Measurements from ENCODE around the gene RMI2. TPM values are rescaled to one million over a fixed set of nuclear protein-coding genes. Genes with fewer than 3 reads are reported as not detected.

RMI2 gene
- total RNA-seq, 1 experiment from 2014 or later = 45.2 TPM

DNA sequence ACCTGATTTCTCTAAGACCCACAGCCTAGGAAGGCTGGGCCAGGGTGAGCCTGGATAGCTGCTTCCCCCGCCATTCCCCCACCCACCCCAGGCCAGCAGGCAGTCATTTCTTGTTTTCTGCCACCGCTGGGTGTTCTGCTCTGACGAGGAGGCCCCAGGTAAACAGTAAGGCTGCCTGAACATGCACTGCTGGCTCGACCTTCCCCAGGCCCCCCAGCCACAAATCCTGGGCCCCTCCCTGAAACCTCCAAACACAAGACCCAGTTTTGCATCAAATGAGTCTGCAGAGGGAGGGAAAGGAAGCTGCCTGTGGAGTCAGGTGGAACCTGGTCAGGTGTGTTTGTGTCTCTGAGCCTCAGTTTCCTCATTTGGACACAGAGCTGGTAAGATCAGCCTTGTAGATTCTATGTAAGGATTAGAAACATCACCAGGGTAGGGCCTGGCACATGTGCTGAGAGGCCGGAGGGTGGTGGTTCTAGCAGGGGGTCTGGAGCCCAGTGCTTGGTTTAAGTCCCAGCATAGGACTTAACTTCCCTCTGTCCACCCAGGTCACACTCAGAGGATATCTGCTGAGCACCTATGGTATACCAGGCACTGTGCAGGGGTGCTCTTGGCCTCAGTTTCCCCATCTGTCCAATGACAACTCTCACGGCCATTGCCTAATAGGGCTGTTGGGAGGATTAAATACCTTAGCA, 45.2 kb upstream of the RMI2 start:
- Histone ChIP-seq H3K9me2 (replicated peaks; ENCODE audit: insufficient read depth, low read length) (no peaks in the 10 kb centered on the region), H3K4me1 (ENCODE audit: low read length) (peaks cover 30% of the 10 kb centered on the region), H3K4me3 (ENCODE audit: low read length) (no peak overlapping the region), H4K20me1 (ENCODE audit: insufficient read depth, low read depth, low read length) (no peaks in the 10 kb centered on the region), H3K79me2 (ENCODE audit: low read length) (no peaks in the 10 kb centered on the region), H3K36me3 (ENCODE audit: insufficient read depth, low read length) (no peaks in the 10 kb centered on the region), H3K4me2 (ENCODE audit: low read depth, low read length, poor library complexity, severe bottlenecking) (no peak overlapping the region), H3K9me3 (ENCODE audit: low read length) (no peaks in the 10 kb centered on the region), H2AFZ (ENCODE audit: low read length) (no peak overlapping the region), H3K9ac (ENCODE audit: low read length) (no peak overlapping the region), H3K27ac (ENCODE audit: low read length) (no peak overlapping the region), H3K27me3 (ENCODE audit: low read length) (no peaks in the 10 kb centered on the region)
- DNase-seq = no peak

DNA sequence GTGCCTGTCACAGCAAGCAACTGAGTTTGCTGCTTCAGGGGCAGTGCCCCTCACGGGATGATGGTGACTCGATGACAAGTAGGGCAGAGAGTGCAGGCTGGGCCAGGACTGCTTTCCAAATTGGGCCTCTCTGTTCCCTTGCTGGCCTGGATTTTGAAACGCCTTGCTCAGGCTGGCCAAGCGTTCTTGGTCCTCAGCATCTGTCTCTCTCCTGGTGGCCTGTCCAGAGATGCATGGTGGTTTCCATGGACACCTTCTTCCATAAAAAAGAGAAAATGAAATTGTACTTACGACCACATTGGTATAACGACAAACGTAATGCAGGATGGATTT, 44.7 kb upstream of the RMI2 start:
- H4K20me1 ChIP-seq (ENCODE audit: insufficient read depth, low read depth, low read length) = no peaks in the 10 kb centered on the region
- H3K4me2 ChIP-seq (ENCODE audit: low read depth, low read length, poor library complexity, severe bottlenecking) = no peak overlapping the region
- H3K4me1 ChIP-seq (ENCODE audit: low read length) = peaks cover 30% of the 10 kb centered on the region
- H3K9ac ChIP-seq (ENCODE audit: low read length) = no peak overlapping the region
- H3K36me3 ChIP-seq (ENCODE audit: insufficient read depth, low read length) = no peaks in the 10 kb centered on the region
- no peak overlapping the region for H3K4me3 ChIP-seq (ENCODE audit: low read length)
- no peaks in the 10 kb centered on the region for H3K9me2 ChIP-seq (replicated peaks; ENCODE audit: insufficient read depth, low read length)
- no peaks in the 10 kb centered on the region for H3K79me2 ChIP-seq (ENCODE audit: low read length)
- no peak overlapping the region for H3K27ac ChIP-seq (ENCODE audit: low read length)
- H2AFZ ChIP-seq (ENCODE audit: low read length) = no peak overlapping the region
- H3K9me3 ChIP-seq (ENCODE audit: low read length) = no peaks in the 10 kb centered on the region
- DNase-seq = no peak
- H3K27me3 ChIP-seq (ENCODE audit: low read length) = no peaks in the 10 kb centered on the region

DNA sequence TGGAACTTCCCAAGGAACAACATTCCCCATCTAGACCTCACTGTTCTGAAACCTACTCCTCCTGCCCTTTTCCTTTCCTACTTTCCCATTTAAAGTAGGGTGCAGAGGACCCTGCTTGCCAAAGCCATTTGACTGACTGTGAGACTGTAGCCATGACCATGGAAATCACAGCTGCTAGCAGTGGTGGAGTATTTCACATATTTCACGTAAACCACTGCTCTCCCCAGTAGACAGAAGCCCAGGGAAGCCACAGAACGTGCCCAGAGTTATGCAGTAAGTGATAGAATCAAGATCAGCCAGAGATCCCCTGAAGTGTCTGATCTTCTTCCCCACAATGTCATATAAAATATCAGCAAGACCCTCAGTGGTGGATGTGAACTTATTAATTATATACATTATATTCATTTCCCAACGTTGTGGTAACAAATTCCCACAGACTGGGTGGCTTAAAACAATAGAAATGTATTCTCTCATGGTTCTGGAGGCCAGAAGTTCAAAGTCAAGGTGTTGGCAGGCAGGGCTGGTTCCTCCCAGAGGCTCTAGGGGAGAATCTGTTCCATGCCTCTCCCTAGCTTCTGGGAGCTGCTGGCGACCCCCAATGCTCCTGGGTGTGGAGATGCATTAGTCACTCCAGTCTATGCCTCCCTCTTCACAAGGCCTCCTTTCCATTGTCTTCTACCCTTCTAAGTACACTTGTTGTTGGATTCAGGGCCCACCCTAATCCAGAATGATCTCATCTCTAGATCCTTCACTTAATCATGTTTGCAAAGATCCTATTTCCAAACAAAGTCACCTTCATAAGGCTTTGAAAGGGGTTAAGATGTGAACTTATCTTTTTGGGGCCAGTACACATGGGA, 43.4 kb upstream of the RMI2 start:
- Histone ChIP-seq H2AFZ (ENCODE audit: low read length) (no peak overlapping the region), H3K9me2 (replicated peaks; ENCODE audit: insufficient read depth, low read length) (no peaks in the 10 kb centered on the region), H4K20me1 (ENCODE audit: insufficient read depth, low read depth, low read length) (no peaks in the 10 kb centered on the region), H3K4me2 (ENCODE audit: low read depth, low read length, poor library complexity, severe bottlenecking) (no peak overlapping the region), H3K9me3 (ENCODE audit: low read length) (no peaks in the 10 kb centered on the region), H3K4me1 (ENCODE audit: low read length) (peaks cover 22% of the 10 kb centered on the region), H3K27me3 (ENCODE audit: low read length) (no peaks in the 10 kb centered on the region), H3K79me2 (ENCODE audit: low read length) (no peaks in the 10 kb centered on the region), H3K9ac (ENCODE audit: low read length) (no peak overlapping the region), H3K27ac (ENCODE audit: low read length) (no peak overlapping the region), H3K36me3 (ENCODE audit: insufficient read depth, low read length) (no peaks in the 10 kb centered on the region), H3K4me3 (ENCODE audit: low read length) (no peak overlapping the region)
- DNase-seq = no peak

DNA sequence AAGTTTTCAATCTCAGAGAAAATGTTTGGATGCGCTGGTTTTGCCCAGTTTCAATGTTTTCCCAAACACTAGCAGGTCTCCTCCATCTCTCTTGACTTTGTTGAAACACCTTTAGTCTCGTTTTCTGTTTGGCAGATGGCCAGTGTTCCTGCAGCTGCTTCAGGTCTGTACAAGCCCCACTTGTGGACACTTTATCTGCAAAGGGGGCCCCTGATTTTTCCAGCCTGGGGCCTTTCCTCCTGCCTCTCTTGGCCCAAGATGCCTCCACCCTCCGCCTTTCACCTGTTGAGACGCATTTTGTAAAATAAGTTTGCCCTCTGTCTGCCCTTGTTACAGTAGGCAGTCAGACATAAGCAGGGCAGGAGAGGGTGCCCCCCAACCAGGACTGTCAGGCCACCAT, 42.3 kb upstream of the RMI2 start:
- no peak overlapping the region for H2AFZ ChIP-seq (ENCODE audit: low read length)
- H3K9me3 ChIP-seq (ENCODE audit: low read length) = no peaks in the 10 kb centered on the region
- H3K4me2 ChIP-seq (ENCODE audit: low read depth, low read length, poor library complexity, severe bottlenecking) = no peak overlapping the region
- no peak overlapping the region for H3K4me3 ChIP-seq (ENCODE audit: low read length)
- H3K36me3 ChIP-seq (ENCODE audit: insufficient read depth, low read length) = no peaks in the 10 kb centered on the region
- no peak overlapping the region for H3K27ac ChIP-seq (ENCODE audit: low read length)
- H3K4me1 ChIP-seq (ENCODE audit: low read length) = peaks cover 13% of the 10 kb centered on the region
- no peak overlapping the region for H3K9ac ChIP-seq (ENCODE audit: low read length)
- H4K20me1 ChIP-seq (ENCODE audit: insufficient read depth, low read depth, low read length) = no peaks in the 10 kb centered on the region
- no peaks in the 10 kb centered on the region for H3K9me2 ChIP-seq (replicated peaks; ENCODE audit: insufficient read depth, low read length)
- H3K79me2 ChIP-seq (ENCODE audit: low read length) = no peaks in the 10 kb centered on the region
- DNase-seq = no peak
- no peaks in the 10 kb centered on the region for H3K27me3 ChIP-seq (ENCODE audit: low read length)

DNA sequence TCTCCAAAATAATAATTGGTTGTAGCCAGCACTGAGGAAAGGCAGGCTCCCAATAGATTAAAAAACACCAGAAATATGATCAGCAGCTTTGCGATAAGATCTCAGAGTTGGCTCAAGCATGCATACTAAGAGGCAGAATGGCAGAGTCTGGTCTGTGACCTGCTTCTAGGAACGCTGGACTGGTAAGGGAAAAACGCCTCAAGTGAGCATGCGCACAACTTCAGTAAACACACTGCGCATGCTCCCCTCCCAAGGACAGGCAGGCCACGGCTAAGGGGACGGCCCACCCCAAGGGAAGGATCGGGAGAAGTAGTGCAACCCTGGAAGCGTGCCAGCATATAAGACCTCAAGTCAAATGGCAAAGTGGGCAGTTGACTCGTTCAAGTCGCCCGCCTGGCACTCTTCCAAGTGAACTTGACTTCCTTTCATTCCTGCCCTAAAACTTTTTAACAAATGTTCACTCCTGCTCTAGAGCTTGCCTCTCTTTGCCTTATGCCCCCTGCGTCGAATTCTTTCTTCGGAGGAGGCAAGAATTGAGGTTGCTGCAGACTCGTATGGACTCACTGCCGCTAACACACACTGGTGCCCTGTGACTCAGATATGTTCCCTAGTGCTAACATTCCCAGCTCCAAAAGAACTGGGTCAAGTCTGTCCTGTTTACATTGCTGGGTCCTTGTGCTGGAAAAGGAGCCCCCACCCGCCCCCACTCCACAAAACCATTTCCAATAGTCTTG, 41.7 kb upstream of the RMI2 start:
- H3K4me3 ChIP-seq (ENCODE audit: low read length) = no peak overlapping the region
- H3K27ac ChIP-seq (ENCODE audit: low read length) = no peak overlapping the region
- no peaks in the 10 kb centered on the region for H3K79me2 ChIP-seq (ENCODE audit: low read length)
- H3K9ac ChIP-seq (ENCODE audit: low read length) = no peak overlapping the region
- H3K4me1 ChIP-seq (ENCODE audit: low read length) = peaks cover 13% of the 10 kb centered on the region
- H3K27me3 ChIP-seq (ENCODE audit: low read length) = no peaks in the 10 kb centered on the region
- no peaks in the 10 kb centered on the region for H4K20me1 ChIP-seq (ENCODE audit: insufficient read depth, low read depth, low read length)
- no peak overlapping the region for H3K4me2 ChIP-seq (ENCODE audit: low read depth, low read length, poor library complexity, severe bottlenecking)
- no peaks in the 10 kb centered on the region for H3K9me3 ChIP-seq (ENCODE audit: low read length)
- no peaks in the 10 kb centered on the region for H3K9me2 ChIP-seq (replicated peaks; ENCODE audit: insufficient read depth, low read length)
- H2AFZ ChIP-seq (ENCODE audit: low read length) = no peak overlapping the region
- no peak for DNase-seq
- no peaks in the 10 kb centered on the region for H3K36me3 ChIP-seq (ENCODE audit: insufficient read depth, low read length)

DNA sequence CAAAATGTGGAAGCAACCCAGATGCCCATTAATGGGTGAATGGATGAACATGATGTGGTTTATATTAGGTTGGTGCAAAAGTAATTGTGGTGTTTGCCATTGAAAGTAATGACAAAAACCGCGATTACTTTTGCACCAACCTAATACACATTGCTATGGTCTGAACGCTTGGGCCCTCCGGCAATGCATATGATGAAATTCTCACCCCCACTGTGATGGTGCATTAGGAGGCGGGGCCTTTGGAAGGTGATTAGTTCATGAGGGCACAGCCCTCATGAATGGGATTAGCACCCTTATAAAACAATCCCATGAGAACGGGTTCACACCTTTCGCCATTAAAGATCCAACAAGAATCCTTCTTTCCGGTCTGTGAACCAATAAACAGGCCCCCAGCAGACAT, 38.9 kb upstream of the RMI2 start:
- Histone ChIP-seq H3K9me3 (ENCODE audit: low read length) (no peaks in the 10 kb centered on the region), H3K9ac (ENCODE audit: low read length) (no peak overlapping the region), H4K20me1 (ENCODE audit: insufficient read depth, low read depth, low read length) (no peaks in the 10 kb centered on the region), H3K4me3 (ENCODE audit: low read length) (no peak overlapping the region), H2AFZ (ENCODE audit: low read length) (no peak overlapping the region), H3K9me2 (replicated peaks; ENCODE audit: insufficient read depth, low read length) (no peaks in the 10 kb centered on the region), H3K4me2 (ENCODE audit: low read depth, low read length, poor library complexity, severe bottlenecking) (no peak overlapping the region), H3K36me3 (ENCODE audit: insufficient read depth, low read length) (no peaks in the 10 kb centered on the region), H3K4me1 (ENCODE audit: low read length) (peaks cover 24% of the 10 kb centered on the region), H3K79me2 (ENCODE audit: low read length) (no peaks in the 10 kb centered on the region), H3K27ac (ENCODE audit: low read length) (no peak overlapping the region), H3K27me3 (ENCODE audit: low read length) (peaks cover 2% of the 10 kb centered on the region; the same call in 1 of the 2 replicates)
- DNase-seq = no peak

DNA sequence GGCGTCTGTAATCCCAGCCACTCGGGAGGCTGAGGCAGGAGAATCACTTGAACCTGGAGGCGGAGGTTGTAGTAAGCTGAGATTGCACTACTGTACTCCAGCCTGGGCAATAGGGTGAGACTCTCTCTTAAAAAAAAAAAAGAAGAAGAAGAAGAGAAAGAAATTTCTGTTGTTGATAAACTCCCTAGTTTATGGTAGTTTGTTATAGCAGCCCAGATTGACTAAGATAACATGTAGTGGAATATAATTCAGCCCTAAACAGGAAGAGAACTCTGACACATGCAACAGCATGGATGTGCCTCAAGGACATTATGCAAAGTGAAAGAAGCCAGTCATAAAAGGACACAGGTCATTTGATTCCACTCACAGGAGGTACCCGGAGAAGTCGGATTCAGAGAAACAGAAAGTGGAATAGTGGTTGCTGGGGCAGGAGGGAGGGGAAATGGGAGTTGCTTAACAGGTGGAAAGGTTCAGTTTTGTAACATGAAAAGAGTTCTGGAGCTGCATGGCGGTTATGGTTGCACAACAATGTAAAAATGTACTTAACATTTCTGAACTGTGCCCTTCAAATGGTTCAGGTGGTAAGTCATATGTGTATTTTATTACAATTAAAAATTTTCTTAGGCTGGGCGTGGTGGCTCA, 38.1 kb upstream of the RMI2 start:
- no peak for DNase-seq
- no peaks in the 10 kb centered on the region for H3K36me3 ChIP-seq (ENCODE audit: insufficient read depth, low read length)
- no peak overlapping the region for H3K9ac ChIP-seq (ENCODE audit: low read length)
- H3K4me1 ChIP-seq (ENCODE audit: low read length) = peaks cover 24% of the 10 kb centered on the region
- no peaks in the 10 kb centered on the region for H3K9me2 ChIP-seq (replicated peaks; ENCODE audit: insufficient read depth, low read length)
- no peaks in the 10 kb centered on the region for H3K79me2 ChIP-seq (ENCODE audit: low read length)
- H4K20me1 ChIP-seq (ENCODE audit: insufficient read depth, low read depth, low read length) = no peaks in the 10 kb centered on the region
- H3K4me3 ChIP-seq (ENCODE audit: low read length) = no peak overlapping the region
- no peak overlapping the region for H3K27ac ChIP-seq (ENCODE audit: low read length)
- H3K9me3 ChIP-seq (ENCODE audit: low read length) = no peaks in the 10 kb centered on the region
- H3K4me2 ChIP-seq (ENCODE audit: low read depth, low read length, poor library complexity, severe bottlenecking) = no peak overlapping the region
- no peak overlapping the region for H2AFZ ChIP-seq (ENCODE audit: low read length)
- H3K27me3 ChIP-seq (ENCODE audit: low read length) = peaks cover 2% of the 10 kb centered on the region; the same call in 1 of the 2 replicates
